ENCODE data around the gene IPO11.

DNA sequence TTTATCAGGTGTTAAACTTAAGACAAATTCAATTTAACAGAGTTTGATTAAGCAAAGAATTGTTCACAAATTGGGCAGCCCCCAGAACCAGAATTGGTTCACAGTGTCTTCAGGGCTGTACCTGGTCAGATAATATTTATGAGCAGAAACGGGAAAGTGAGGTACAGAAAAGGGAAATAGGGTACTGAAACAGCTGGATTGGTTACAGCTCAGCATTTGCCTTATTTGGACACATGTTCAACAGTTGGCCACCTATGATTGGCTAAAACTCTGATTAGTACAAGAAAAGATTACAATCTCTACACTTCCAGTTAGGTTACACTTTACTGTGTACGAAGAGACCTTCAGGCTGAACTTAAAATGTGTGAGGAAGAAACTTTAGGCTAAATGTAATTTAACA lies 184.8 kb downstream of the IPO11 start:
- TF ChIP-seq, protein P1, sequence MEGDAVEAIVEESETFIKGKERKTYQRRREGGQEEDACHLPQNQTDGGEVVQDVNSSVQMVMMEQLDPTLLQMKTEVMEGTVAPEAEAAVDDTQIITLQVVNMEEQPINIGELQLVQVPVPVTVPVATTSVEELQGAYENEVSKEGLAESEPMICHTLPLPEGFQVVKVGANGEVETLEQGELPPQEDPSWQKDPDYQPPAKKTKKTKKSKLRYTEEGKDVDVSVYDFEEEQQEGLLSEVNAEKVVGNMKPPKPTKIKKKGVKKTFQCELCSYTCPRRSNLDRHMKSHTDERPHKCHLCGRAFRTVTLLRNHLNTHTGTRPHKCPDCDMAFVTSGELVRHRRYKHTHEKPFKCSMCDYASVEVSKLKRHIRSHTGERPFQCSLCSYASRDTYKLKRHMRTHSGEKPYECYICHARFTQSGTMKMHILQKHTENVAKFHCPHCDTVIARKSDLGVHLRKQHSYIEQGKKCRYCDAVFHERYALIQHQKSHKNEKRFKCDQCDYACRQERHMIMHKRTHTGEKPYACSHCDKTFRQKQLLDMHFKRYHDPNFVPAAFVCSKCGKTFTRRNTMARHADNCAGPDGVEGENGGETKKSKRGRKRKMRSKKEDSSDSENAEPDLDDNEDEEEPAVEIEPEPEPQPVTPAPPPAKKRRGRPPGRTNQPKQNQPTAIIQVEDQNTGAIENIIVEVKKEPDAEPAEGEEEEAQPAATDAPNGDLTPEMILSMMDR (IDR thresholded peaks at IDR 0.05 in 8 of 11, conservative IDR thresholded peaks at IDR 0.05 in 3 of 11): no peak
- TF ChIP-seq POLR2AphosphoS5 (IDR thresholded peaks at IDR 0.05): no peak

Measured in spleen (tissue), 7 donors.